Erythroblast (primary cell): Measurements from ENCODE around the gene GPAT3.
A peak's percentile ranks its signal among the peaks of the same experiment; 100 is the strongest.

Source experiments
- DNase-seq, 2 experiments: peaks; one replicate each; lab custom pipeline; 2025; lab: John Stamatoyannopoulos, UW
- GATA1 ChIP-seq: IDR thresholded peaks from 2 replicates; pipeline ENCODE4 v1.6.1; 2011; ENCODE audit warnings: low read depth, mild to moderate bottlenecking, control low read depth, low read length, moderate library complexity
- POLR2A ChIP-seq: IDR thresholded peaks from 2 replicates; pipeline ENCODE4 v1.6.1; 2011; ENCODE audit warnings: mild to moderate bottlenecking, low read length

The GPAT3 gene

GRCh38 chr4:83603129-83603528, 67.2 kb downstream of the GPAT3 start:
- TF ChIP-seq GATA1 (no peak), POLR2A (no peak)
- no peak for DNase-seq

GRCh38 chr4:83604321-83604720, 68.4 kb downstream of the GPAT3 start:
- no peak for DNase-seq
- TF ChIP-seq POLR2A: no peak
- no peak for TF ChIP-seq GATA1

DNA sequence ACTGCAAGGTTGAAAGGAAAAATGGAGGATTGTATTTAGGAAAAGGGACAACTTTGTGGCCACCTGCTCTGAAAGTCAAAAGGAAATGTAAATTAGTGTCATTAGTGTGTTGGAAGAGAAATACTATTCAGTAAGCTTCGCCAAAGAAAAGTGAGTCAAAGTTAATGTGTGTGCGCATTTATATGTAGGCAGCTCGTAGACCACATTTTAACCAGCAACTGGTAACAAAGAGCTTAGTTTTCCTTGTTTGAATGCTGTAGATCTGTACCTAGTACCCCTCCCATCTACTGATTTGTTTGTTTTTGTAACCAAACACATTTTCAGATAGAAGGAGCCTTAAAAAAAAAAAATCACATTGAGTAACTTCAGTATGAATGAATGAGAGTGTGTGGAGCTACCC, 69.3 kb downstream of the GPAT3 start:
- DNase-seq: no peak
- TF ChIP-seq GATA1 (no peak), POLR2A (no peak)

- TF ChIP-seq GATA1: no peak
- no peak for TF ChIP-seq POLR2A
- no peak for DNase-seq
Observed at GRCh38 chr4:83605744-83606172, 69.8 kb downstream of the GPAT3 start.

DNA sequence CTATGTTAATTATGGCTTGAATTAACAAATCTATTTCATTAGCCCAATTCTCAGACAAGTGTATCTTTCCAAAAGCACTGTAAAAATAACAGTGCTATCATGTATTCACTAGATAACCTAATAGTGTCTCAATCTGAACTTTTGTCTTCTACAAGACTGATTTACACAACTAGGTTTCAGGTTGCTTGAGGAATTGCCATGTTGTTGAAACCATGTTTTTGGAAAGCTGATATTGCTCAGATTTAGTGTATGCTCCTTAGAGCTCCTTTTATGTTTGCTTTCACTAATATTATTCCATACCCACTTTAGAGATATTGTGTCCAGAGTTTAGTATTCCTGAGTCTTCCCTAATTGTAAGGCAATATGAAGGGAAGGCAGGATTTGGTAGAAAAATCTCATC, 70.6 kb downstream of the GPAT3 start:
- DNase-seq: no peak
- TF ChIP-seq GATA1 (no peak), POLR2A (no peak)

- DNase-seq: no peak
- TF ChIP-seq POLR2A: no peak
- TF ChIP-seq GATA1: no peak
Observed at GRCh38 chr4:83606898-83607297, 71.0 kb downstream of the GPAT3 start.

DNA sequence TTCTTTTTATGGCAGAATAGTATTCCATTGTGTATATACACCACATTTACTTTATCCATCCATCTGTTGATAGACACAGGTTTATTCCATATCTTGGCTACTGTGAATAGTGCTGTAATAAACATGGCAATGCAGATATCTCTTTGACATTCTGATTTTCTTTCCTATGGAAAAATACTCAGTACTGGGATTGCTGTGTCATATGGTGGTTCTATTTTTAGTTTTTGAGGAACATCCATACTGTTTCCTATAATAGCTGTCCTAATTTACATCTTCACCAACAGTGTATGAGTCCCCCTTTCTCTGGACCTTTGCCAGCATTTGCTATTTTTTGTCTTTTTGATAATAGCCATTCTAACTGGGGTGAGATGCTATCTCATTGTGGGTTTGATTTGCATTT, 73.5 kb downstream of the GPAT3 start:
- TF ChIP-seq POLR2A (no peak), GATA1 (no peak)
- no peak for DNase-seq

DNA sequence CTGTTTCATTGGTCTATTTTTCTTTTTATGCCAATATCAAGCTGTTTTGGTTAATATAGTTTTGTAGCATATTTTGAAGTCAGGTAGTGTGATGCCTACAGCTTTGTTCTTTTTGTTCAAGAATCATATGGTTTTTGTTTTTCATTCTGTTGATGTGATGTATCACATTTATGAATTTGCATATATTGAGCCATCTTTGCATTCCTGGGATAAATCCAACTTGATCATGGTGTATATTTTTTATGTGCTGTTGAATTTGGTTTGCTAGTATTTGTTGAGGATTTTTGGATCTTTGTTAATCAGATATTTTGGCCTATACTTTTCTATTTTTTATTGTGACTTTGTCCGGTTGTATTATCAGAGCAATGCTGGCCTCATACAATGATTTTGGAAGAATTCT, 74.8 kb downstream of the GPAT3 start:
- TF ChIP-seq POLR2A (no peak), GATA1 (no peak)
- DNase-seq: no peak

GRCh38 chr4:83613023-83613422, 77.1 kb downstream of the GPAT3 start:
- TF ChIP-seq GATA1 (no peak), POLR2A (no peak)

DNA sequence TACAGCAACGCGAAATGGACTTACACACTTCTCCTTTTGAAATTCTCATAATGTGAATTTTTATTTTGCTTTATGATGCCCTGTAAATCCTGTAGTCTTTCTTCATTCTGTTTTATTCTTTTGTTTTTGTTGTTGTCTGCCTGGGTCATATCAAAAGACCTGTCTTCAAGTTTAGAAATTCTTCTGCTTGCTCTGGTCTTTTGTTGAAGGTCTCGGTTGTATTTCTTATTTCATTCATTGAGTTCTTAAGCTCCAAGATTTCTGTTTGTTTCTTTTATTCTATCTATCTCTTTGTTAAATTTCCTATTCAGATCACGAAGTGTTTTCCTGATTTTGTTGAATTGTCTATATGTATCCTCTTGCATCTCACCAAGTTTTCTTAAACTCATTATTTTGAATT, 78.1 kb downstream of the GPAT3 start:
- no peak for TF ChIP-seq GATA1
- no peak for TF ChIP-seq POLR2A
- no peak for DNase-seq

More at GRCh38 chr4:83613023-83613422, 77.1 kb downstream of the GPAT3 start:
- no peak for DNase-seq

DNA sequence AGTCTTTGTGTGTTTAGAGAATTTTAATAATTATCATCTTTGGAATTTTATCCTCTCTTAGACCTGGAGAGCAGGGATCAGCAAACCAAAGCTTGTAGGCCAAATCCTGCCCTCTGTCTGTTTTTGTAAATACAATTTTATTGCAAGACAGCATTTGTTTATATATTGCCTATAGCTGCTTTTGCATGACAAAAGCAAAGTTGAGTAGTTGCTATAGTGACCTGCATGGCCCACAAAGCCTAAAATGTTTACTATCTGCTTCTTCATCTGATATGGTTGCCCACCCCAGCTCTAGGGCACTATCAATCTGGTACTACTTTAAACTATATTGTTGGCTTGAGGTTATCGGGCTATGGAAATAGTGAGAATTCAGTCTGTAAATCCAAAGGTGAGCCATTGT, 80.3 kb downstream of the GPAT3 start:
- no peak for DNase-seq
- no peak for TF ChIP-seq POLR2A
- no peak for TF ChIP-seq GATA1

- TF ChIP-seq GATA1: no peak
- DNase-seq: no peak
Observed at GRCh38 chr4:83617371-83618035, 81.6 kb downstream of the GPAT3 start.

- peak; percentile 7 to 43 for DNase-seq
Observed at GRCh38 chr4:83618431-83618830, 82.5 kb downstream of the GPAT3 start.

DNA sequence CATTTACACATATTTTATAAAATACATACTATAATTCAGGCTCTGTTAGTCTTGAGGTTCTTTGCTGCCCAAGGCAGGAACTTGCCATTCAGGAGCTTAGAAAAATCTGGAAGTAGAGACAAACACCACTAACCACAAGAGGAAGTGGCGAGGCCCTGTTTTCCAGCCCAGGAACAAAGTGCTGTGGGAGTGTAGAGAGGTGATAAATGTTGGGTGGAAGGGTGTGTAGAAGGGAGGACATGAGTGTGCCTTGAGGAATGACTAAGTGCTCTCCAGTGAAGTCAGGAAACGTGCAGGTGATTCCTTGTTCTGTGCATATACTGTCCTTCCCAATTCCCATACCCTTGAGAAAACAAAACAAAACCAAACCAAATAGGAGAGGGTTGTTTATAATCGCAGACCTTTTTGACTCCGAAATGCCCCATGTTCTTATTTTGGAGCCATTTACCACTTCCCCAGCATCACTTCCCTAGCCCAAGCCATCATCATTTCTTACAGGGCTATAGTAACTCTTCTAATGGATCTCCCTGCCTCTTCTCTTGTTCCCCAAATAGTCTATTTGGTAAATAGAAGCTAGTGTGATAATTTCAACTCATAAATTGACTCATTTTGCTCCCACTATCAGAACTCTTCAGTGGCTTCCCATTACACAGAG, 83.2 kb downstream of the GPAT3 start:
- TF ChIP-seq GATA1 (no peak), POLR2A (no peak)
- DNase-seq: peak in 1 of 2 experiments; percentile 16

More at GRCh38 chr4:83618431-83618830, 82.5 kb downstream of the GPAT3 start:
- TF ChIP-seq POLR2A (no peak), GATA1 (no peak)

GRCh38 chr4:83622127-83622526, 86.2 kb downstream of the GPAT3 start:
- peak; percentile 8 to 13 for DNase-seq
